GM23248 (cell line): ENCODE data around the gene ITGA11. TPM values are rescaled to one million over a fixed set of nuclear protein-coding genes. Genes with fewer than 3 reads are reported as not detected.
A peak's percentile ranks its signal among the peaks of the same experiment; 100 is the strongest.

Experiments used
- DNase-seq: peaks from one replicate; pipeline ENCODE4 v3.0.0-alpha.2; 2015
- H2AFZ ChIP-seq: fragments of 200-600 bp; sonication (generic); 2 replicates; pipeline ENCODE4 v1.6.1; 2016; ENCODE audit warnings: antibody characterized with exemption
- H3F3A ChIP-seq: fragments of 200-600 bp; sonication (generic); 2 replicates; pipeline ENCODE4 v1.6.1; 2016; ENCODE audit warnings: mild to moderate bottlenecking, antibody characterized with exemption, mixed run types; ENCODE audit not compliant: insufficient read depth
- H3K27ac ChIP-seq: fragments of 200-600 bp; sonication (generic); 2 replicates; pipeline ENCODE4 v1.5.1; 2016; ENCODE audit warnings: mild to moderate bottlenecking
- H3K27me3 ChIP-seq: fragments of 200-600 bp; sonication (generic); replicated peaks from 2 replicates; pipeline ENCODE4 v1.6.1; 2016; ENCODE audit warnings: mild to moderate bottlenecking; ENCODE audit not compliant: insufficient read depth
- H3K36me3 ChIP-seq: fragments of 200-600 bp; sonication (generic); 2 replicates; pipeline ENCODE4 v1.6.1; 2016; ENCODE audit warnings: low read depth, mild to moderate bottlenecking
- H3K4me1 ChIP-seq: fragments of 200-600 bp; sonication (generic); 2 replicates; pipeline ENCODE4 v1.6.1; 2016; ENCODE audit warnings: mild to moderate bottlenecking; ENCODE audit not compliant: insufficient read depth
- H3K4me2 ChIP-seq: fragments of 200-600 bp; sonication (generic); one replicate; pipeline ENCODE4 v1.6.1; 2016; ENCODE audit warnings: mild to moderate bottlenecking; ENCODE audit not compliant: unreplicated experiment
- H3K4me3 ChIP-seq: fragments of 200-600 bp; sonication (generic); 2 replicates; pipeline ENCODE4 v1.5.1; 2016; ENCODE audit warnings: mild to moderate bottlenecking
- H3K79me2 ChIP-seq: fragments of 200-600 bp; sonication (generic); 2 replicates; pipeline ENCODE4 v1.6.1; 2016; ENCODE audit warnings: mild to moderate bottlenecking; ENCODE audit not compliant: insufficient read depth
- H3K9ac ChIP-seq: fragments of 200-600 bp; sonication (generic); 2 replicates; pipeline ENCODE4 v1.6.1; 2016; ENCODE audit warnings: mild to moderate bottlenecking
- H3K9me2 ChIP-seq: fragments of 200-600 bp; sonication (generic); 2 replicates; pipeline ENCODE4 v1.6.1; 2016; ENCODE audit warnings: mixed run types, mild to moderate bottlenecking, moderate library complexity; ENCODE audit not compliant: insufficient read depth
- H3K9me3 ChIP-seq: fragments of 200-600 bp; sonication (generic); one replicate; pipeline ENCODE4 v1.6.1; 2017; ENCODE audit warnings: low read depth
- H4K20me1 ChIP-seq: fragments of 200-600 bp; sonication (generic); 2 replicates; pipeline ENCODE4 v1.6.0; 2016; ENCODE audit not compliant: insufficient read depth
- EZH2 ChIP-seq: fragments of 200-600 bp; sonication (generic); IDR thresholded peaks from 2 replicates; pipeline ENCODE4 v1.6.1; 2018; ENCODE audit warnings: antibody characterized with exemption, mild to moderate bottlenecking; ENCODE audit not compliant: insufficient read depth, poor library complexity, severe bottlenecking
- EZH2phosphoT487 ChIP-seq: fragments of 200-600 bp; sonication (generic); IDR thresholded peaks from 2 replicates; pipeline ENCODE4 v1.6.1; 2018; ENCODE audit warnings: antibody characterized with exemption, moderate library complexity, mild to moderate bottlenecking, low read depth; ENCODE audit not compliant: insufficient read depth
- WGBS, 2 experiments: methylation state at CpG; one replicate each; pipeline ENCODE4 v1.1.6; 2015 to 2017; ENCODE audit warnings: low lambda C conversion rate in 2 of 2, low coverage in 1 of 2; ENCODE audit errors: missing lambda C conversion rate in 2 of 2; 5-methylcytosine and 5-hydroxymethylcytosine counted together
- in situ Hi-C: fragments of 300-500 bp; cut with MboI; formaldehyde crosslinking; loops from 2 replicates; pipeline ENCODE4 v1.15.0; 2020
- polyA plus RNA-seq: library from polyadenylated mRNA; unstranded; fragments of >200 nt; fragmentation: Nextera tagmentation; extraction: Ambion mirVana; gene quantifications from 2 replicates; pipeline ENCODE4 v1.2.1, GENCODE V29; 2016
- total RNA-seq: library from RNA; depleted of rRNA; stranded (reverse); fragments of >200 nt; shearing (Covaris generic); gene quantifications from 2 replicates; pipeline ENCODE4 v1.2.3, GENCODE V29; 2014

The ITGA11 gene
- total and polyA plus RNA-seq, 2 experiments from 2014 or later: 312 to 352 TPM

DNA sequence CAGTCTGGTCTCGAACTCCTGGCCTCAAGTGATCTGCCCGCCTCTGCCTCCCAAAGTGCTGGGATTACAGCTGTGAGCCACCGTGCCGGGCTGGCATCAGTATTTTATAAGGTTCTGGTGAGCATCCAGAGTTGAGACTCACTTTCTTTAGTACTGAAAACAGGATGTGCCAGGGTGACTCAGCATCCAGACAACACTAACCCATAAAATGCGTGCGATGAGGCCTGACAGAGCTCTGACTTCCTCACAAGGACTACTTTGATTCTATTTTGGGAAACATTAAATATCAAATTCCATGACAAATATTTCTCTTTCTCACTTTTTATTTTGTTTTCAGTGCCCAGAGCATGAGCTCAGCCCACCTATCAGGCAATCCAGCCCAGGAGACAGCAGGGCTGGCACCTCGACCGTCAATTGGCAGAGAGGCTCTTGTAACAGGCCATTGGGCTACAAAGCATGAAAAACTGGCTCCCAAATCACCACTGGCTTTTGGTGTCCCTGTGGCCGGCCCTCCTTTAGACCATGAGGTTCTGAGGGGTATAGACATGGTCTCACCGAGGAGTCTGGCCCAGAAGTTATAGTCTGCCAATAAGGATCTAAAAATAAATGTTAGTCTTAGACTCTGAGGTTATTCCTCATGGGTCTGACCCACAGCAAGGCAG is 79.4 kb downstream of the ITGA11 start:
- 3 to 5% methylated on average over 10 of the region's 10 CpGs for whole genome bisulfite sequencing, 2 experiments
- H3K79me2 ChIP-seq: no peaks in the 10 kb centered on the region
- H4K20me1 ChIP-seq: no peaks in the 10 kb centered on the region
- H3K4me2 ChIP-seq: peak overlapping the region; percentile 67
- peaks cover 64% of the 10 kb centered on the region for H3F3A ChIP-seq
- H3K9ac ChIP-seq: peak overlapping the region; percentile 76
- peak overlapping the region; percentile 99 for H3K27ac ChIP-seq
- DNase-seq: peak; percentile 100
- no peaks in the 10 kb centered on the region for H3K9me3 ChIP-seq
- in situ Hi-C loops: no loop called here
- peak overlapping the region; percentile 20; the same call in 1 of the 2 replicates for H3K4me3 ChIP-seq
- peaks cover 45% of the 10 kb centered on the region for H3K36me3 ChIP-seq
- no peaks in the 10 kb centered on the region for H3K27me3 ChIP-seq
- no peak for TF ChIP-seq EZH2
- TF ChIP-seq EZH2phosphoT487: no peak
- peaks cover 38% of the 10 kb centered on the region for H3K4me1 ChIP-seq
- H2AFZ ChIP-seq: no peak overlapping the region
- no peaks in the 10 kb centered on the region for H3K9me2 ChIP-seq

DNA sequence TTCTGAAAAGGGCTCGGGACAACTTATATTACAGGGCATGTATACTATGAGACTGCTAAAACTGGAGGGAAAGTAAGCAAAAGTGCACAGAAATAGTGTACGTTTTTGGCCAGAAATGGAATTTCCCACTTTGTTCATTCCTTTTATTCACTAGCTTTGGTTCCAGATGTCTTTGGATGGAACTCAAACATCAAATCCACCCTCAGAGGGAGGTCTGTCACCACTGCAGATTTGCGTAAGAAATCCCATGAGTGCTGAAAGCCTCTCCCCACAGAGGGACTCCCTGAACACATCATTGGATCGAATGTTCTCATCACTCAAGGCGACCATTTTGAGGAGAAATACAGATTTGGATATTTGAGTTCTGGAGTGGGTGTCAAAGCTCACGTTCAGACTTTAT is 82.8 kb downstream of the ITGA11 start:
- no peak for DNase-seq
- Histone ChIP-seq H3K4me3 (no peak overlapping the region), H3F3A (peaks cover 36% of the 10 kb centered on the region), H3K79me2 (no peaks in the 10 kb centered on the region), H3K27ac (no peak overlapping the region), H3K4me2 (no peak overlapping the region), H2AFZ (no peak overlapping the region), H3K4me1 (peaks cover 20% of the 10 kb centered on the region), H4K20me1 (no peaks in the 10 kb centered on the region), H3K27me3 (no peaks in the 10 kb centered on the region), H3K36me3 (peaks cover 58% of the 10 kb centered on the region), H3K9me3 (no peaks in the 10 kb centered on the region), H3K9ac (no peak overlapping the region), H3K9me2 (no peaks in the 10 kb centered on the region)
- in situ Hi-C loops: no loop called here
- 69 to 78% methylated on average over 6 of the region's 6 CpGs for WGBS, 2 experiments
- no peak for TF ChIP-seq EZH2
- TF ChIP-seq EZH2phosphoT487: no peak

DNA sequence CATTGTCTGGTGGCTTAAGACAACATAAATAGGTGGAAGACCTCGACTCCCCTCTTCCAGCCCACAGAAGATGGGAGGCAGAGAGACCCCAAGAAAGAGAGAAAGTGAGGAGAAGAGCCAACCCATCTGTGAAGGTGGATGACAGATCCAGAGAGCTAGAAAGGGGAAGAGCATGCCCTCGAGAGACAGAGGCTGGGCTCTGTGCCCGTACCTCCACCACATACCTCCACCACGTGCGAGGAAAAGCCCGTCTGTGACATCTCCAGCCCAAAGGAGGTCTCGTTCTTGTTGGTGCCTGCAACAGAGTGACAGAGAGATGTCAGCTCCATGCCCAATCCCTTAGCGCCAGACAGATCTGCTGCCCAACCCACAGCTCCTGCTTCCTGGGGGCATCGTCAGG is 83.4 kb downstream of the ITGA11 start:
- in situ Hi-C loops: no loop called here
- H3K9ac ChIP-seq: no peak overlapping the region
- no peaks in the 10 kb centered on the region for H3K27me3 ChIP-seq
- H3K9me2 ChIP-seq: no peaks in the 10 kb centered on the region
- peaks cover 60% of the 10 kb centered on the region for H3K36me3 ChIP-seq
- peaks cover 30% of the 10 kb centered on the region for H3F3A ChIP-seq
- no peak overlapping the region for H3K27ac ChIP-seq
- H3K4me2 ChIP-seq: no peak overlapping the region
- H3K4me3 ChIP-seq: no peak overlapping the region
- WGBS, 2 experiments: 87 to 90% methylated on average over 9 of the region's 9 CpGs
- no peaks in the 10 kb centered on the region for H3K79me2 ChIP-seq
- H3K4me1 ChIP-seq: peaks cover 14% of the 10 kb centered on the region
- no peaks in the 10 kb centered on the region for H4K20me1 ChIP-seq
- no peak overlapping the region for H2AFZ ChIP-seq
- no peaks in the 10 kb centered on the region for H3K9me3 ChIP-seq
- no peak for TF ChIP-seq EZH2
- TF ChIP-seq EZH2phosphoT487: no peak
- no peak for DNase-seq

DNA sequence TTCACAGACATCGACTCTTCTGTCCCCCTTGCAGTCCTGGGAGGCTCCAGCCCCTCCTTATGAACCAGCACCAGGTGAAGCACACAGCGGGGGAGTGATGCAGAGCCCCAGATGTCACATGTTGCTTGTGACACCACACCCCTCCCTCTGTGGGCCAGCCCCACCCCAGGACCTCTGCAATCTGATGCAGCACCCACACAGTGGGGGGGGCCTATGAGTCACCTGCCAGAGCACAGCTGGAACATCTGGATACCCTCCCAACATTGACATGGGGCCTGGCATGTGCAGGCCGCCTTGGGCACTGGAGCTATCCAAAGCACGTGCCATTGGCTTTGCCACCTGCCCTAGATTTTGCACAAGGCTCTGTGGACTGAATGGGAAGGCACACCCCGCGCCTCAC is 83.9 kb downstream of the ITGA11 start:
- no peak overlapping the region for H3K4me2 ChIP-seq
- no peaks in the 10 kb centered on the region for H4K20me1 ChIP-seq
- DNase-seq: peak; percentile 40
- peaks cover 25% of the 10 kb centered on the region for H3F3A ChIP-seq
- H3K27ac ChIP-seq: no peak overlapping the region
- no peaks in the 10 kb centered on the region for H3K27me3 ChIP-seq
- H3K4me3 ChIP-seq: no peak overlapping the region
- no peak overlapping the region for H2AFZ ChIP-seq
- TF ChIP-seq EZH2phosphoT487 (no peak), EZH2 (no peak)
- H3K36me3 ChIP-seq: peaks cover 57% of the 10 kb centered on the region
- H3K9ac ChIP-seq: no peak overlapping the region
- no peaks in the 10 kb centered on the region for H3K9me2 ChIP-seq
- WGBS, 2 experiments: 88 to 93% methylated on average over 6 of the region's 6 CpGs
- H3K79me2 ChIP-seq: no peaks in the 10 kb centered on the region
- no peaks in the 10 kb centered on the region for H3K9me3 ChIP-seq
- H3K4me1 ChIP-seq: peaks cover 9% of the 10 kb centered on the region
- in situ Hi-C loops: no loop called here

DNA sequence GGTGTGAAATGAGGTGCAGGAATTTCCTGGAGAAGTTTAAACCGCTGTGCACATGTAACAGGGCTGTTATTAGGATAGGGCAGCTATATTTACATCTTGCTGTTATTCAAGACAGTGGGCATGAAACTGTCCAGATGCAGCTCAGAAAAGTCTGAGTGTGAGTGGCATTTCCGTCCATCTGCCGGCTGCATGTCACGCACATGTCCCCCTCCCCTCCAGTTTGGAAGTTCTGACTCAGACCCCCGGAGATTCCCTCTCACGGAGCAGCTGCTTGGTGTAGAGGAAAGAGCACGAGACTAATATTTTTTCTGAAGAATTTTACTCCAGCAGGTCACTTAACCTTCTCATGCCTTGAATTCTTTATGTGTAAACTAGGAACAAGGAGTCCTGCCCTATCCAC is 84.6 kb downstream of the ITGA11 start:
- in situ Hi-C loops: no loop called here
- H3K27ac ChIP-seq: no peak overlapping the region
- H3K4me2 ChIP-seq: no peak overlapping the region

More for the DNA sequence above, 84.6 kb downstream of the ITGA11 start:
- no peak for TF ChIP-seq EZH2
- TF ChIP-seq EZH2phosphoT487: no peak
- no peak overlapping the region for H3K9ac ChIP-seq
- no peaks in the 10 kb centered on the region for H3K79me2 ChIP-seq
- no peak for DNase-seq
- 89 to 91% methylated on average over 7 of the region's 7 CpGs for WGBS, 2 experiments
- H2AFZ ChIP-seq: no peak overlapping the region
- peaks cover 19% of the 10 kb centered on the region for H3F3A ChIP-seq
- no peaks in the 10 kb centered on the region for H4K20me1 ChIP-seq
- H3K9me3 ChIP-seq: no peaks in the 10 kb centered on the region
- H3K27me3 ChIP-seq: no peaks in the 10 kb centered on the region
- H3K36me3 ChIP-seq: peaks cover 60% of the 10 kb centered on the region
- H3K4me1 ChIP-seq: peaks cover 3% of the 10 kb centered on the region; the same call in 1 of the 2 replicates
- no peaks in the 10 kb centered on the region for H3K9me2 ChIP-seq
- no peak overlapping the region for H3K4me3 ChIP-seq
